Transverse colon (tissue), 4 donors: ENCODE data around the gene KIAA1217.

ENCODE experiments used
- CTCF ChIP-seq, 5 experiments: fragments of 200-600 bp in 3 of 5; fragments of 450-650 bp in 2 of 5; sonication (generic) in 3 of 5; IDR thresholded peaks; 1 replicate in 2 of 5; 2 replicates in 3 of 5; pipeline ENCODE4 v1.5.1; 2016 to 2017; ENCODE audit warnings: antibody characterized with exemption in 5 of 5, inconsistent platforms in 3 of 5, mild to moderate bottlenecking in 2 of 5, moderate library complexity in 1 of 5
- POLR2AphosphoS5 ChIP-seq, 3 donors: sonication (generic); formaldehyde crosslinking; IDR thresholded peaks; one replicate each; pipeline ENCODE4 v1.6.1; 2016; ENCODE audit warnings: antibody characterized with exemption in 3 of 3

- no peak for TF ChIP-seq CTCF (IDR thresholded peaks at IDR 0.05)
- TF ChIP-seq POLR2AphosphoS5 (IDR thresholded peaks at IDR 0.05), result no peak
Observed at GRCh38 chr10:24254180-24254579, 45.2 kb downstream of the KIAA1217 start.
